Keratinocyte (primary cell): ENCODE measurements around the gene DTX3L. TPM values are rescaled to one million over a fixed set of nuclear protein-coding genes. Genes with fewer than 3 reads are reported as not detected.

Source experiments
- DNase-seq: peaks from one replicate; pipeline ENCODE4 v3.0.0-alpha.2; 2011; ENCODE audit warnings: low read depth, missing footprints, low spot score
- FAIRE-seq: peaks from 2 replicates; lab custom pipeline; 2011; peaks lifted over from hg19 to GRCh38; lab: Jason Lieb, UNC
- H2AFZ ChIP-seq: 2 replicates; pipeline ENCODE4 v1.6.0; 2012; ENCODE audit warnings: low read length, control low read depth, inconsistent platforms; ENCODE audit not compliant: control insufficient read depth
- H3K27ac ChIP-seq: 2 replicates; pipeline ENCODE4 v1.5.1; 2011; ENCODE audit warnings: low read length; ENCODE audit not compliant: control insufficient read depth, insufficient read depth
- H3K27me3 ChIP-seq: 3 replicates; pipeline ENCODE4 v1.6.0; 2011; ENCODE audit warnings: low read length; ENCODE audit not compliant: control insufficient read depth, insufficient read depth; ENCODE audit errors: extremely low read depth
- H3K36me3 ChIP-seq, 2 experiments: 2 replicates in 1 of 2; 3 replicates in 1 of 2; pipeline ENCODE4 v1.5.1; 2011; ENCODE audit warnings: low read length in 2 of 2, mild to moderate bottlenecking in 1 of 2; ENCODE audit not compliant: control insufficient read depth in 2 of 2, insufficient read depth in 2 of 2; ENCODE audit errors: extremely low read depth in 1 of 2
- H3K4me1 ChIP-seq: 3 replicates; pipeline ENCODE4 v1.5.1; 2011; ENCODE audit warnings: low read length; ENCODE audit not compliant: control insufficient read depth, insufficient read depth; ENCODE audit errors: extremely low read depth
- H3K4me2 ChIP-seq: 3 replicates; pipeline ENCODE4 v1.6.0; 2011; ENCODE audit warnings: low read depth, low read length; ENCODE audit not compliant: control insufficient read depth, insufficient read depth; ENCODE audit errors: extremely low read depth
- H3K4me3 ChIP-seq, 3 experiments: fragments of 200-600 bp in 1 of 3; sonication (generic) in 1 of 3; 2 replicates in 2 of 3; 3 replicates in 1 of 3; pipeline ENCODE4 v1.5.1; 2011 to 2016; ENCODE audit warnings: low read length in 3 of 3, mild to moderate bottlenecking in 3 of 3, control low read depth in 2 of 3, inconsistent platforms in 1 of 3, low read depth in 1 of 3, mixed read lengths in 1 of 3, mixed run types in 1 of 3, moderate library complexity in 1 of 3; ENCODE audit not compliant: control insufficient read depth in 2 of 3, insufficient read depth in 2 of 3; ENCODE audit errors: extremely low read depth in 1 of 3
- H3K79me2 ChIP-seq: 2 replicates; pipeline ENCODE4 v1.6.0; 2012; ENCODE audit warnings: low read length; ENCODE audit not compliant: control insufficient read depth, insufficient read depth
- H3K9ac ChIP-seq: 3 replicates; pipeline ENCODE4 v1.6.0; 2011; ENCODE audit warnings: low read length; ENCODE audit not compliant: control insufficient read depth, insufficient read depth; ENCODE audit errors: extremely low read depth
- H3K9me1 ChIP-seq: 3 replicates; pipeline ENCODE4 v1.6.0; 2011; ENCODE audit warnings: low read length; ENCODE audit not compliant: control insufficient read depth, insufficient read depth; ENCODE audit errors: extremely low read depth
- H3K9me3 ChIP-seq: 2 replicates; pipeline ENCODE4 v1.5.1; 2012; ENCODE audit warnings: low read depth, low read length; ENCODE audit not compliant: control insufficient read depth
- H4K20me1 ChIP-seq: 3 replicates; pipeline ENCODE4 v1.6.0; 2011; ENCODE audit warnings: low read length; ENCODE audit not compliant: control insufficient read depth, insufficient read depth; ENCODE audit errors: extremely low read depth
- CTCF ChIP-seq, 3 experiments: IDR thresholded peaks in 1 of 3; conservative IDR thresholded peaks in 1 of 3; optimal IDR thresholded peaks in 1 of 3; 2 replicates in 2 of 3; 3 replicates in 1 of 3; pipeline versions ENCODE3 to v1.5.1; 2011; ENCODE audit warnings: low read length in 3 of 3, mild to moderate bottlenecking in 3 of 3, moderate library complexity in 2 of 3, control low read depth in 1 of 3, inconsistent platforms in 1 of 3; ENCODE audit not compliant: insufficient read depth in 2 of 3; ENCODE audit errors: extremely low read depth in 1 of 3
- EZH2 ChIP-seq: IDR thresholded peaks from one replicate; pipeline ENCODE4 v1.6.1; 2012; ENCODE audit warnings: inconsistent platforms, mild to moderate bottlenecking, low read length, moderate library complexity
- dilution Hi-C: fragments of 300-500 bp; cut with MboI; formaldehyde crosslinking; loops from one replicate; pipeline ENCODE4 v1.7.0; 2020; ENCODE audit warnings: low sequenced_read_pairs; ENCODE audit not compliant: extremely low pct_ligation_motif_present
- polyA plus RNA-seq, 5 experiments: library from polyadenylated mRNA; depleted of rRNA in 3 of 5; stranded (reverse) in 3 of 5; stranded (forward) in 1 of 5; unstranded in 1 of 5; fragments of >200 nt; gene quantifications; 1 replicate in 1 of 5; 2 replicates in 3 of 5; 3 replicates in 1 of 5; pipeline versions ENCODE4 v1.2.1 to v1.2.3, GENCODE V29; 2011 to 2012; ENCODE audit warnings: missing spikeins in 2 of 5, low read depth in 1 of 5, low replicate concordance in 1 of 5

DTX3L gene
- polyA plus RNA-seq, 1 donor (not counting 4 experiments of a cell fraction or from before 2014, with no cell fraction given) = 13.6 TPM

GRCh38 chr3:122557356-122557755 is 6.8 kb upstream of the DTX3L start:
- Histone ChIP-seq H3K9me1 (no peaks in the 10 kb centered on the region), H3K4me3 (no peak overlapping the region), H3K4me2 (no peak overlapping the region), H3K27me3 (no peaks in the 10 kb centered on the region), H3K9me3 (no peaks in the 10 kb centered on the region), H3K36me3 (peaks cover 5 to 23% of the 10 kb centered on the region in 2 experiments), H2AFZ (no peak overlapping the region), H3K9ac (no peak overlapping the region), H3K27ac (no peak overlapping the region), H3K79me2 (no peaks in the 10 kb centered on the region), H4K20me1 (no peaks in the 10 kb centered on the region), H3K4me1 (peaks cover 5% of the 10 kb centered on the region)
- FAIRE-seq (no peak), DNase-seq (no peak)
- dilution Hi-C loops = no loop called here
- TF ChIP-seq EZH2 = no peak
- no peak for TF ChIP-seq CTCF (optimal IDR thresholded peaks at IDR 0.05 in 1 of 3, IDR thresholded peaks at IDR 0.05 in 1 of 3, conservative IDR thresholded peaks at IDR 0.05 in 1 of 3; ENCODE audit: extremely low read depth in 1 of 3, insufficient read depth in 2 of 3, low read length in 3 of 3)

DNA sequence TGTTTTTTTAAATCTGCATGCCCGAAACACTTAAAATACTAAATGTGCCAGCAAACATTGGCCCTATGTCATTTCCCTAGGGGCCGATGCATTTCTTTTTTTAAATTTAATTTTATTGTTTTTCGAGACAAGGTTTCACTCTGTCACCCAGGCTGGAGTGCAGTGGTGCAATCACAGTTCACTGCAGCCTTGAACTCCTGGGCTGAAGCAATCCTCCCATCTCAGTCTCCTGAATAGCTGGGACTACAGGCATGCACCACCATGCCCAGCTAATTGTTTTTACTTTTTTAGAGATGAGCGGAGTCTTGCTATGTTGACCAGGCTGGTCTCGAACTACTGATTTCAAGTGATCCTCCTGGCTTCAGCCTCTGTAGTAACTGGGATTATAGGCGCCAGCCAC is 5.5 kb upstream of the DTX3L start:
- Histone ChIP-seq H3K9ac (no peak overlapping the region), H3K9me3 (no peaks in the 10 kb centered on the region), H3K36me3 (peaks cover 5 to 23% of the 10 kb centered on the region in 2 experiments), H3K4me3 (no peak overlapping the region), H4K20me1 (no peaks in the 10 kb centered on the region), H3K27ac (no peak overlapping the region), H3K79me2 (peaks cover 9% of the 10 kb centered on the region), H3K27me3 (no peaks in the 10 kb centered on the region), H3K4me2 (no peak overlapping the region), H3K4me1 (peaks cover 11% of the 10 kb centered on the region), H2AFZ (no peak overlapping the region), H3K9me1 (no peaks in the 10 kb centered on the region)
- DNase-seq (no peak), FAIRE-seq (no peak)
- TF ChIP-seq CTCF (optimal IDR thresholded peaks at IDR 0.05 in 1 of 3, IDR thresholded peaks at IDR 0.05 in 1 of 3, conservative IDR thresholded peaks at IDR 0.05 in 1 of 3; ENCODE audit: extremely low read depth in 1 of 3, insufficient read depth in 2 of 3, low read length in 3 of 3) (no peak), EZH2 (no peak)
- dilution Hi-C loops = no loop called here
